Heart right ventricle (tissue), 16 donors: Measurements from ENCODE around the gene SHROOM3. TPM values are rescaled to one million over a fixed set of nuclear protein-coding genes. Genes with fewer than 3 reads are reported as not detected.

Source experiments
- ATAC-seq, 8 donors: fragments of 200-7000 bp; cut with Tn5 transposase; one replicate each; pipeline ENCODE4 v1.9.1; 2020; ENCODE audit warnings: mild to moderate bottlenecking in 8 of 8, moderate library complexity in 8 of 8, moderate number of reproducible peaks in 1 of 8
- DNase-seq, 2 donors: peaks; one replicate each; pipeline ENCODE4 v3.0.0-alpha.2; 2020
- H3K27ac ChIP-seq, 10 donors: fragments of 200-600 bp; sonication (generic) in 2 of 10; one replicate each; pipeline versions ENCODE4 v1.5.0 to v1.8.0; 2020 to 2022; ENCODE audit warnings: mild to moderate bottlenecking in 3 of 10
- H3K27me3 ChIP-seq, 7 donors: fragments of 200-600 bp; one replicate each; pipeline ENCODE4 v1.8.0; 2021 to 2022; ENCODE audit warnings: mild to moderate bottlenecking in 2 of 7
- H3K36me3 ChIP-seq, 9 donors: fragments of 200-600 bp; sonication (generic) in 1 of 9; one replicate each; pipeline versions ENCODE4 v1.5.0 to v1.8.0; 2020 to 2022; ENCODE audit warnings: mild to moderate bottlenecking in 2 of 9
- H3K4me1 ChIP-seq, 9 donors: fragments of 200-600 bp; sonication (generic) in 1 of 9; one replicate each; pipeline versions ENCODE4 v1.5.0 to v1.8.0; 2020 to 2022; ENCODE audit warnings: mild to moderate bottlenecking in 4 of 9
- H3K4me3 ChIP-seq, 10 donors: fragments of 200-600 bp; sonication (generic) in 2 of 10; one replicate each; pipeline versions ENCODE4 v1.5.0 to v1.8.0; 2020 to 2022; ENCODE audit warnings: mild to moderate bottlenecking in 7 of 10, moderate library complexity in 2 of 10
- H3K9me3 ChIP-seq, 11 donors: fragments of 200-600 bp in 10 of 11; sonication (generic) in 2 of 11; one replicate each; pipeline versions ENCODE4 v1.5.0 to v1.8.0; 2013 to 2022; ENCODE audit warnings: mild to moderate bottlenecking in 2 of 11, control low read depth in 1 of 11, moderate library complexity in 1 of 11
- CTCF ChIP-seq, 9 donors: fragments of 200-600 bp; sonication (generic) in 2 of 9; IDR thresholded peaks; one replicate each; pipeline versions ENCODE4 v1.5.0 to v1.8.0; 2021 to 2022; ENCODE audit warnings: antibody characterized with exemption in 9 of 9, mild to moderate bottlenecking in 5 of 9, moderate library complexity in 1 of 9
- WGBS, 2 donors: extraction: QIAGEN DNeasy Blood & Tissue Kit; methylation state at CpG; one replicate each; pipeline ENCODE4 v1.1.7; 2013; ENCODE audit warnings: inconsistent platforms in 1 of 2; 5-methylcytosine and 5-hydroxymethylcytosine counted together
- intact Hi-C, 10 donors: fragments of 100-400 bp; cut with DNase I; formaldehyde crosslinking; loops; one replicate each; pipeline versions ENCODE4 v1.11.1 to v1.14.2; 2022
- polyA plus RNA-seq, 2 donors: library from polyadenylated mRNA; stranded (reverse); fragments of 200-250 nt; gene quantifications; one replicate each; pipeline ENCODE4 v1.2.3, GENCODE V29; 2013
- total RNA-seq, 10 donors: library from RNA; stranded (reverse); fragmentation: NEBNext Ultra II Directional in 3 of 10; extraction: Animal tissue kit (Norgen Biotek cat#: 25700) in 3 of 10; gene quantifications; one replicate each; pipeline versions ENCODE4 v1.2.1 to v1.2.4, GENCODE V29; 2021 to 2023
- donor health status: Arrhythmogenic right ventricular cardiomyopathy.
- donor health status: ischemic (EF 13 %, LVEDD 7.1; RV severe dilation, severe dysfunction).
- donor health status: healthy with polysubstance abuse.
- donor health status: DM: no; HTN: yes; CAD: no.
- donor health status: DM: no; HTN: no; CAD: no.
- donor health status: ischemic (EF 25% LVEDD 6.9; RV normal size, moderate dysfunction).
- donor health status: ischemic (EF 25% LVEDD 5.7; RV mildly dilated, moderate dysfunction).
- donor health status: healthy.
- donor health status: DM: yes; HTN: yes; CAD: no.
- donor health status: Ischemic cardiomyopathy.
- donor health status: ischemic (EF 35%, LVEDD 5.7; RV mildly dilated, moderate dysfunction).
- donor health status: nonischemic (EF 11% LVEDD 7.7; RV severe dilation, severe dysfunction).
- donor health status: DM: yes; HTN: yes; CAD: no.
- donor health status: PGD.
- donor health status: ischemic (EF 29% LVEDD 5.4; RV normal size, mild dysfunction).
- donor health status: nonischemic (EF 23%, LVEDD 6.1; RV moderate dilation, normal function).

The SHROOM3 gene
- total and polyA plus RNA-seq, 12 donors = 1.7 to 33.3 (median 15.9) TPM

GRCh38 chr4:76630741-76631140, 195.7 kb downstream of the SHROOM3 start:
- DNase-seq (no peak), ATAC-seq (no peak)
- Histone ChIP-seq H3K27me3 (peaks cover 0 to 5% (median 0%) of the 10 kb centered on the region in 7 donors), H3K36me3 (no peaks in the 10 kb centered on the region), H3K4me1 (peaks cover 0 to 14% (median 0%) of the 10 kb centered on the region in 9 donors), H3K4me3 (no peak overlapping the region), H3K9me3 (no peaks in the 10 kb centered on the region), H3K27ac (no peak overlapping the region)
- TF ChIP-seq CTCF (IDR thresholded peaks at IDR 0.05) = no peak
- WGBS, 2 donors = 61 to 94% methylated on average over 1 of the region's 1 CpG
- intact Hi-C loops = no loop called here

GRCh38 chr4:76634220-76634619, 199.2 kb downstream of the SHROOM3 start:
- no peak for TF ChIP-seq CTCF (IDR thresholded peaks at IDR 0.05)
- intact Hi-C loops = no loop called here
- no peak overlapping the region for H3K4me3 ChIP-seq
- no peak overlapping the region for H3K27ac ChIP-seq
- peaks cover 0 to 5% (median 0%) of the 10 kb centered on the region in 7 donors for H3K27me3 ChIP-seq
- H3K36me3 ChIP-seq = no peaks in the 10 kb centered on the region
- H3K9me3 ChIP-seq = no peaks in the 10 kb centered on the region
- DNase-seq (no peak), ATAC-seq (peak in 1 of 8 donors; percentile 40)
- WGBS, 2 donors = 23 to 25% methylated on average over 3 of the region's 3 CpGs
- peaks cover 0 to 10% (median 0%) of the 10 kb centered on the region in 9 donors for H3K4me1 ChIP-seq

- H3K4me1 ChIP-seq = peaks cover 0 to 10% (median 0%) of the 10 kb centered on the region in 9 donors
- ATAC-seq (no peak), DNase-seq (no peak)
- no peaks in the 10 kb centered on the region for H3K27me3 ChIP-seq
- WGBS, 2 donors = 70 to 74% methylated on average over 5 of the region's 5 CpGs
- no peaks in the 10 kb centered on the region for H3K9me3 ChIP-seq
- H3K36me3 ChIP-seq = no peaks in the 10 kb centered on the region
- no peak overlapping the region for H3K4me3 ChIP-seq
- intact Hi-C loops = no loop called here
- TF ChIP-seq CTCF (IDR thresholded peaks at IDR 0.05) = no peak
- H3K27ac ChIP-seq = no peak overlapping the region
Observed at GRCh38 chr4:76637712-76638361, 202.8 kb downstream of the SHROOM3 start.

GRCh38 chr4:76639288-76639687, 204.3 kb downstream of the SHROOM3 start:
- WGBS, 2 donors = 82% methylated on average over 4 of the region's 4 CpGs
- peaks cover 0 to 5% (median 0%) of the 10 kb centered on the region in 9 donors for H3K4me1 ChIP-seq
- no peak for TF ChIP-seq CTCF (IDR thresholded peaks at IDR 0.05)
- H3K4me3 ChIP-seq = no peak overlapping the region
- no peak overlapping the region for H3K27ac ChIP-seq
- ATAC-seq (no peak), DNase-seq (no peak)
- H3K9me3 ChIP-seq = no peaks in the 10 kb centered on the region
- H3K36me3 ChIP-seq = no peaks in the 10 kb centered on the region
- intact Hi-C loops = no loop called here
- H3K27me3 ChIP-seq = no peaks in the 10 kb centered on the region
